MV-4-11 (cell line): ENCODE measurements around the gene HP1BP3.
"Not testable (repeated sequence)": the region's sequence is repeated elsewhere in the genome, so short reads cannot be mapped to it uniquely, and the experiment has no call there.

Experiments used
- DNase-seq: peaks from one replicate; lab custom pipeline; 2025; lab: John Stamatoyannopoulos, UW

The HP1BP3 gene

DNA sequence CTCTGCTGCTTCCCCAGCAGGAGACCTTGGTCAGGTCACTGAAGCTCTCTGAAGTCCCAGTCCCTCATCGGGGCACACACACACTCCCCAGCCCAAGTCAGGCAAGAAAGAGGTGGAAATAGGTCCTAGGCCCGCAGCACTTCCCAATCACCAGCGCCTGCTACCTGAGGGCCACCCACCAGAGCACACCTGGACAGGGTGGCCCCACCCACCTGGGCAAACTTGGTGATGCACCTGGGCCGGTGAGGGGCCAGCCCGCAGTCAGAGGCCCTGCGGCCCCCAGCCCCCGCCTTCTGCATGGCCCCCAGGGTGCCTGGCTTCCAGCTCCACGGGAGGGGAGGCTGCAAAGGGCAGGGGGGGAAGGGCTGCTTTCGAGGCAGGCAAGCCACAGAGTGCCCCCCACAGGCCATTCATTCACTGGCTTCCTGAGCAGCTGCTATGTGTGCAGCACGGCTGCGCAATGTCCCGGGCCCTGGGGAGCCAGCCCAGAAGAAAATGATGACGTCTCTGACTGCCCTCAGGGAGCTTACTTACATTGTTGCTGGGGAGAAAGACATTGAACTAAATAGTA is 59.3 kb downstream of the HP1BP3 start:
- no peak for DNase-seq

DNA sequence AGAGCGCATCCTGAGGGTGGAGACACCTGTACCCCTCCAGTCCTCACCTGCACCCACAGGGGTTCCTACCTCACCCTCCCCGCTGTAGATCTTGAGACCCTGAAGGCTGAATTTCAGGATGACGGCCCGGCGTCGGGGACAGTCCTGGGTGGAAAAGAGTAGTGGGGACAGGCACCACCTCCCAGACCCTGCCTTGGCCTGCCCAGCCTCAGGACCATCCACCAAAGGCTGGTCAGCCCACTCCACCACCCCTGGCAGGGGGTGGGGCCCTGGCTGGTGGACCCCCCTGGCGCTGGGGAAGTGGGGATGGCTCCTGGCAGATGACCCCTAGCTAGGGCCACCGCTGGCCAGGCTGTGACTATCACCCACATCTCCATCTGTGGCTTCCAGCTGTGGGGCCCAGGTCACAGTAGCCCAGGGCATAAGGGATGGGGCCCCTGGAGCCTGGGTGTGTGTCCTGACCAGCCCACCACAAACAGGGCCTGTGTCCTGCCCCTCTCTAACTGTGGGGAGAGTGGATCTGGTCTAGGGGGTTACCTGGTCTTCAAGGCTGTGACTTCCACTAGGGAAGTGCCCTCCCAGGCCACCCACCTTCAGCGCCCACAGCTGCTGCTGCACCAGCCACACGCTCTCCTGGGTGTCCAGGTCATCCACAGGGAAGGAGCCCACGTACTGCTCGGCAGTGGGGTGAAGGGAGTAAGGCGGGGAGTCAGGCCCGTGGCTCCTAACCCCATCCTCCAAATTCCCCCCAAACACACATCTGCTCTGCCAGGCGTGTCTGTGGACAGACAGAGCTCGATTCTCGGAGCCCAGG is 60.0 kb downstream of the HP1BP3 start:
- no peak for DNase-seq

DNA sequence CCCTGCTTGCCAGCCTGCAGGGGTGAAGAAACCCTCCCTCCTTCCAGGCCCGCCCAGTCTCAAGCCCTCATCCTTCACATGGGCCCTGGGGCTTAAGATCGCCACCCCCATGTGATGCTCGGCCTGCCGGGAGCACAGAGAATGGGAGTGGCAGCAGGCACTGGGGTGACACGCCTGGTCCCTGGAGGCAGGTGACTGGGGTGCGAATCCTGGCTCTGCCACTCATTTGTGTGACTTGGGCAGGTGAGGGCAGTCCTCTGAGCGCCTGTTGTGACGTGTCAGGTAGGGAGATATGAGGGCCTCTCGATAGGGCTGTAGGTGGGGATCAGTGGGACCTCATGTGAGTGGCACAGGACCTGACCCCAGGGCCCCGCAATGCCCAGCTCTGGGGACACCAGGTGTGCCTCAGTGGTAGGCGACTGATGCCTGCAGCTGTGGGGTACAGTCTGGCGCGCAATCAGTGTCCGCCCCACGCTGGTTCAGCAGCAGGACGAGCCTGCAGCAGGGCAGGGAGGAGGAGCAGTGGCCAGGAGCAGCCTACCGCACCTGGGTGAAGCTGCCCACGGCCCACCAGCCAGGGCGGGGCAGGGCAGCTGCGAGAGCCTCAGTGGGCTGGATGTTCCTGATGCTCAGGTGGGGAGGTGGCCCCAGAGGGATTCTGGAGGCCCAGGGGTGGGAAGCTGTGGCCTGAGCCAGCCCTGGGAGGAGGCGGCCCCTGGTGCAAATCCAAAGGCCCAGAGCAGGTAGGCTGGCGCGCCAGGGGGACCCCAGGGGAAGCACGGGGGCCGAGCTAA is 60.8 kb downstream of the HP1BP3 start:
- DNase-seq, result no peak

DNA sequence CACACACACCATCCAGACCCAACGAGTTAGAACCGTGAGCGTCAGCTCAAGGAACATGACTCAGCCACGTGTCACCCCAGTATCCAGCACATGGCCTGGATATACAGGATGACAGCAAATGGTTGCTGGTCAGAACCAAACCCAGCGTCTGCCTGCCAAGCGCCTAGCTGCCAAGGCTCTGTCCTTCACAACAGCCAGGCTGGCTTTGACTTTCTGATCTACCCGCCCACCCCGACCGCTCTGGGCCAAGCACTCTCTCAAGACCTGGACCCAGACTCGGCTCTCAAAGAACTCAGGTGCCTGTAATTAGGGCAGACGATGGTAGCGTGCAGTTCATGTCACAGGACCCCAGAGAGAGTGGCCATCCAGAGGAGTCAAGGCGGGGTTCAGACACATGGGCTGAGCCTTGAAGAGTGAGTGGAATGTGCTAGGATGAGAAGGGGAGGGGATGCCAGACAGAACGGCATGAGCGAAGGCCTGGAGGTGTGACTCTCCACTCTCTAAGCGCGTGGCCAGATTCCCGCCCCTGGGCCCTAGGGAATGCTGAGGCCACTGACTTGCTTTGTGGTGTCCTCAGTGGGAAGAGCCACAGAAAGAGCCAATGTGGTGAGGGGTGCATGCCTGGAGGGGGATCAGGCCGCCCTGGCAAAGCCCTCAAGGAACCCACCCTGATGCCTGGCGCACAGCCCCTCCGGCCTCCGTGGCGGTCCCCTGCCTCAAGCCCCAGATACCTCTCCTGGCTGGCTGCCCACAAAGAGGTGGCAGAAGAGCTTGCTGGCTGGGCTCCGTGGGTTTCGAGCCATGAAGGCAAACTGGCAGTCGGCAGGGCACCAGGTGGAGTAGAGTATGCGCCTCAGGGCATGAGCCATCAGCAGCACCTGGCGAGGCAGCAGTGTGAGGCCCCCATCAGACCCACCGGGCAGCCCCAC is 61.7 kb downstream of the HP1BP3 start:
- DNase-seq, result no peak

DNA sequence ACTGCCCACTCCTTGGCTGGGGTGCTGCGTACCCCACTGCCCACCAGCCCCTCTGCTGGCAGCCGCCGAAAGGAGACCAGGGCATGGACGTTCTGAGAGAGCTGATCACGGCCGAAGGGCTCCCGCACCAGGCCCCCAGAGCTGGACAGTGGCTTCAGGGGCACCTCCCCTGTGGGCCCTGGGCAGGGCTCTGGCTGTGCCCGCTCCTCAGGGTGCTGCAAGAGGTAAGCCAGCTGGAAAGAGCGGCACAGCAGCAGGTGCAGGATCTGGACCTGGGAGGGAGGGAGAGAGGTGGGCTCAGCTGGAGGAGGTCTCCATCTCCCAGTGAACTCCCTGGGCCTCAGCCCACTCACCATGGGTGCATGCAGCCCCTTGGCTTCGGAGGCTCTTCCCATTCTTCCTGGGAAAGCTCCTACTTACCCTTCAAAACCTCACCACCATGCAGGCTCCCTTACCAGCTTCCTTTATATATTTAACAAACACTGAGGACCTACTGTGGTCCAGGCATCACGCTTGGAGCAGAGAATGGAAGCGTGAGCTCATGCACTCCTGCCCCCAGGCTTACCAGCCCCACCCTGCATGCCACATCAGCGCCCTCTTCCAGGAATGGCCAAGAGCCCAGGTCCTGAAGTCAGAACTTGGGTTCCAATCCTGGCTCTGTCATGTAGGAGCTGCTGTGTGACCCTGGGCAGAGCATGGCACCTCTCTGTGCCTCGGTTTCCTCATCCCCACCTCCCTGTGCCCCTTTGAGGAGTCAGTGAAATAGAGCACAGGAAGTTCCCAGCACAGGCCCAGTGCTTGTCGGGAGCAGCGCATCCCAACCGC is 62.5 kb downstream of the HP1BP3 start:
- no peak for DNase-seq

DNA sequence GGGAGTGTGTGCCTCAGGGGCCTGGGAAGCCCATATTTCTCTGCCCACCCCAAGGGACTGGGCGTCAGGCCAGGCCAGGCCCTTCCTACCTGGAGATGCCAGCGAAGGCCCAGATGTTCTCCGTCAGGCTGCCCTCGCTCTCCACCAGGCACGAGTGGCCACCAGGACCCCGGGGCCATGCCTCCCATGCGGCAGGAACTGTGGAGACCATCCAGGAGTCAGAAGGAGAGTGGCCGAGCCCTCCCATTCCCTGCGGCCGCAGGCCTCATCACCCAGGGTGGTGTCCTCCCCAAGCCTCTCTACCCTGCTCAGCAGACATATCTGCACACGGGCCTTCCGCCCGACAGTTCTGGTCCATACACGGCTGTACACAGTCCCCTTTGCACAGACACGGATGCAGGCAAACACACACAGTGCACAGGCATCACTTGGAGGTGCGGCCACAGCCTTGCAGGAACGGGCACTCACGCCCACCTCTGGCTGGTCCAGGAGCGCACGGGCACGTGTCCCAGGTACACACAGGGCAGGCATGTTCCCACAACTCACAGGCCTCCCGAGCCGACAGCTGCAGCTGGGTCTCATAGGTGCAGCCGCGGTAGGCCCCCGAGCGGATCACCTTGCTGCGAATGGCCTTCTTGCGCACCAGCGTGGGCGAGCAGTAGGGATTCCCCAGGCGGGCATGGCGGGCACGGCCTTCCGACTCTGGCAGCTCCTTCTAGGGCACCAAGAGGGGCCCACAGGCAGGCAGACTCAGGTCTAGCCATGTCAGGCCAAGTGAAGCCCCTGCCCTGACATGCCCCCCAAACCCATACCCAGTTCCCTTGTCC is 63.4 kb downstream of the HP1BP3 start:
- DNase-seq, result no peak

DNA sequence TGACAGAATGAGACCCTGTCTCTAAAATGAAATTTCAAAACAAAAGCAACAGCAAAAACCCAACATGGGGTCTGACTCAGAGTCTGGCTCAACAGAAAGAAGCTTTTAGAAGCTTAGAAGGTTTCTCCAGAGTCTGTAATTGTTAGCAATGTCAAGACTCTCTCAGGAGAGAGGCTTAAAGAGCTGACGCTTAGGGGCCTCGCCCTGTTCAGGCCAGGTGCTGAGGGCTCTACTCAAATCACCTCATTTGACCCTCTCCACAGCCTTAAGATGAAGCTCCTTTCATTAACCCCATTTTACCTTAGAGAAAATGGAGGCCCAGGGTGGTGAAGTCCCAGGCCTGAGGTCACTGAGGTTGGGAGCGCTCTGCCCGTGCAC is 64.0 kb downstream of the HP1BP3 start:
- DNase-seq, result no peak

DNA sequence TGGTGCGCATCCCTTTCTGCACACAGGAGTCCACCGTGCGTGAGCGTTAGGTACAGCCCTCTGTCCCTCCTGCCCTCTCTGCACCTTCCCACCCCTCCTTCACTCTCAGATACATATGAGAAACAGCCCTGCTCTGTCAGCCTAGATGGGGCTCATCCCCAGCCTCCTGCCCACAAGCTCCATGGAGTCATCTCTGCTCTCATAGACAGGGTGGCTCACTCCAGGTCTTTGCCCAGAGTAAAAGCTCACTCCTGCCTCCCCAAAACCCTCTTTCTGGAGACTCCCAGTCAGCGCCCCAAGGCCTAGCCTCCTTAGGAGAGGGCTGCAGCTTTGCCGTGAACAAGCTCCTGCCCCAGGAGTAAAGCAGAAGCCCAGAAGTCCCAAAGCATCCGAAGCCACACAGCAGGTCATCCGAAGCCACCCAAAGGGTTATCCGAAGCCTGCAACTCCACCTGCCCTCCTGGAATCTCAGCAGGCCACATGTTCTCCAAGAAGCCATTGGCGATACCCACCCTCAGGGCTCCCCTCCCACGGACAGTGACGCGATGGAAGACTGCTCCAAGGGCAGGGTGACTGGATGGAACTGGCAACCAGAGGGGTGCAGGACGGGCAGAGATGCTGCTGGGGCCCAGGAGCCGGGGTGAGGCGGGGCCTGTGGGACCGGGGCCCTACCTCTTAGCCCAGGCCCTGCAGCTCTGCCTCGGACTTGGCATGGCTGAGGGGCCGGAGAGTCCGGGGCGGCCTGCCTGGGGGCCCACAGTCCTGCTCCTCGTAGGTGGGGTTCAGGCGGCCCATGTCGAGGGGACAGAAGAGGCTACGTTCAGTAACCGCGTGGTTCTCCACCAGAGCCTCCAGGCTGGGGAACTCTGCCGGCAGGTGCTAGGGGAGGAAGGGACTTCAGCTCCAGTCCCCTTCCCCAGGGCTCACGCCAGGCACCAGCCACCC is 65.7 kb downstream of the HP1BP3 start:
- no peak for DNase-seq

DNA sequence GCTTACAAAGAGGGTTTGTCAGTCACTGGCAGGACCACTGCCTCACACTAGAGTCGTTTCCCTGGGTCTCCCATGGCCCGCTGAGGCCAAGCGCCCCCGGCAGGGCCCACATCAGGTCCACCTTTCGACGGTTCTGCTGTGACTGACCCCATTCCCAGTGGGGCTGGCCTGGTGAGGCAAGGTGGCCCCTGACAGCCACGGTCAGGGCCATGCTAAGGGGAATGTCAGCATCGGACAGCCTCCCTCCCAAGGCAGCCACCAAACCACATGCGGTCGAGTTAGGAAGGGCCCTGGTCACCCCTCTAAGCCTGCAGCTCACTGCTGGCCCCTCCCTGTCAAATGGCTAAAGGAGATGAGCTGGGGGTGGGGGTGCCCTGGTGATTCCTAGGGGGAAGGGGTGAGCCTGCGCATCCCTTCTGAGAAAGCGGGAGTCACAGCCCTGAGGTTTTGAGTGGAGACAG is 66.4 kb downstream of the HP1BP3 start:
- no peak for DNase-seq

DNA sequence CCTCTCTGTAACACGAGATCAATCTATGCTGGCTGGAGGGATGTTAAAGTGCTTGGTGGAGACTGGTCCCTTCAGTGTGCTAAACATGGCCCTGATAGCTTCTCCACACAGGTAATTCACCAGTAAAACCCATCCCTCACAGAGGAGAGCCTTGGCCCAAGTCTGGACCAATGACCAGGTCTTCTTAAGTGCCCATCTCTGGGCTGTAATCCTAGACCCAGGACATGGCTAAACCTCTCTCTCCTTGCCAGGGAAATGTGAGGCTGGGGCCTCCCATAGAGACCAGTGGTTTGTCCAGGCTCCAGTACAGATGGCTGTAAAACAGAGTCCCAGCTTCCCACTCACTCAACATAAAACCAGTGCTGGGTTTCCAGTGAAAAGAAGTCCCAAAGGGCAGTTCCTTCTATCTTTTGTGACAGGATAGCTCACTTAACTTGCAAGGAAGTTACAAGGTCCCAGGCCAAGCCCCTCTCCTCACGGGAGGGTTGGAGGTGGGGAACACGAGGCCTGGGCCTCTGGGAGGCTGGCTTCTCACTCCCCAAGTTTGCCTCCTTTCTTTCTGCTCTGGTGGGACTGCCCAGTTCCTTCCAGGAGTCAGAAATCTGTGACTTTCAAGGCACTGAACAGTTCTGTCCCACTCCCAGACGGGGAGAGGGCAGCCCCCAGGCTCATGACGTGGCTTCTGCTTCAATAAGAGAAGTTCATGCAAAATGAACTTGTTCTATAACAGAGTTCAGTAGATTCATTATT is 67.1 kb downstream of the HP1BP3 start:
- no peak for DNase-seq

DNA sequence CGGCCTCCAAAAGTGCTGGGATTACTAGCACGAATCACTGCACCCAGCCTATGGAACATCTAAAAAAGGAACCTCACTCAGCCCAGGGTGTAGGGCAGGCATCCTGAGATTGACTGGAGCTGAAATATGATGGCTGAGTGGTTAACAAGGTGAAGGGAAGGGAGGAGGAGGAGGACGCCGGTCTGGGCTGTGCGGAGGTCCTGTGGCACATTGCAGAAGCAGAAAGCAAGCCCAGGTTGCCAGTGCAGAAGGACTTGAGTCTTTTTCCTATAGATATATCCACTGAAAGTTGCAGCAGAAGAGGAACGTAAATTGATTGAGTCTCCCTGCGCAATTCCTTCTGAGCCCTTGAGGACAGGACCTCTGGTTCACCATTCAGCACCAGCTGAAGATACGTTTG is 67.8 kb downstream of the HP1BP3 start:
- DNase-seq, result no peak

DNA sequence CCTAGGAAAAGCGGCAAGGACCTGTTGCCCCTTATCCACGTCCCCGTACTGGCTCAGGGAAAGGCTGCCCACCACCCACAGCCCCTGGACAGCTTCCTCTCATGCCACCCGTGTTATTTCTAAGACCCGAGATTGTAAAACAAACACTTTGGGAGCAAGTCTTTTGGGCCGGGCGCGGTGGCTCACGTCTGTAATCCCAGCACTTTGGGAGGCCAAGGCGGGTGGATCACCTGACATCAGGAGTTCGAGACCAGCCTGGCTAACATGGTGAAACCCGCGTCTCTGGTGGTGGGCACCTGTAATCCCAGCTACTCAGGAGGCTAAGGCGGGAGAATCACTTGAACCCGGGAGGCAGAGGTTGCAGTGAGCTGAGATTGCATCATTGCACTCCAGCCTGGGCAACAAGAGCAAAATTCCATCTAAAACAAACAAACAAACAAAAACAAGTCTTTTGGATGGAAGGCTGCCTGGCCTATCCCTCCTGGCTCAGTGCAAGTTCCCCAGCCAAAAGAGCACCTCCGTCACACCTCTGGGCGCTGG is 68.7 kb downstream of the HP1BP3 start:
- DNase-seq, result not testable (repeated sequence)

DNA sequence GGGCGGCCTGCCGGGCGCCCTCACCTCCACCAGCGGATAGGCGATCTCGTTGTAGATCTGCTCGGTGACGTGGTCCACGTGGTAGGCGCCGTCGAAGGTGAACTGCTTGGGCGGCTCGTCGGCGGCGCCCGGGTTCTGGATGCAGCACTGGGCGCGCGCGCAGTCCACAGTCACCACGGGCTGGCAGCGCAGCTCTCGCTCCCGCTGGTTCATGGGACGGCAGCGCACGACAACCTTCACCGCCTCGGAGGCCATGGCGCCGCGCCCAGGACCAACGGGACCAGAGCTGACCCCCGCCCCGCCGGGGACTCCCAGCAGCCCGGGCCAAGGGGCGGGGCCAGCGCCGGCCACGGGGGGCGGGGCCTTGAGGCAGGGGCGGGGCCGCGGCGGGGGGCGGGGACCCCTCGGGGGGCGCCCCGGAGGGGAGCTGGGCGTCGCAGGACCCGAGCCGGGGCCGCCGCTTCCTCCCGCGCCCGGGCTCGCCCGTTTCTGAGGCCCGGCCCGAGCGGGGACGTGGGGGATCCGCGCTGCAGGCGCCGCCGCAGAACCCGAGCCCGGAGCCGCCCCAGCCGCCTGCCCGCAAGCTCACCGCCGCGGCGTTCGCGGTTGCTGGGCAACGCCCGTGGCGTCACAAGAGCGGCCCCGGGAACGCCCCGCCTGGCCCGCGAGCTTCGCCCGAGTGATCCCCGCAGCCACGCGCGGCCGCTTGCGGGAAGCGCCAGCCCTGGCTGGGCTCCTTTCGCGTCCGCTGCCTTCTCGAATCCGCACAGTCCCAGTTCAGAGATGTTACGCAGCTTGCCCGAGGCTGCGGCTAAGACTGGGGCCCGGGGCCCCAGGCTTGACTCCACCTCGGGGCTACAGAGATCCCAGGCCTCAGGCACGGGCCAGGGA is 69.4 kb downstream of the HP1BP3 start, which contains the start of gene KIF17:
Gene KIF17, minus strand, starts transcription at position 556 of the 891 bp plus-strand sequence. Its CDS starts 301 bp downstream, at position 255.
- peak; percentile 42 for DNase-seq

DNA sequence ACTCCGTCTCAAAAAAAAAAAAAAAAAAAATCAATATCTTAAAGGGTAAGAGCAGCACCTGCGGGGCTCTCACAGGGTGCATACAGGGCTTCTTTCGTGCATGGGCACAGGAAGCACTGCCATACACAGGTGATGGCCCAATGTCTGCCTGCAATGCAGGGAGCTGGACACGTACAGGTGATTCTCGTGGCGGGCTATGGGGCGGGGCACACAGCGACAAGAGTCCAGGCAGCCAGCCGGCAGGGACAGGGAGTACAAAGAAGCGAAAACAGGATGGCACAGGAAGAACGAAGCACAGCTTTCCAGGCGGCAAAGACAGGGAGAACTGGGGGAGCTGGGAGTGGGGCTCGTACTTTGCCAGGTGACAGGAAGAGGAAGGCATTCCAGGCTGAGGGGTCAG is 70.9 kb downstream of the HP1BP3 start:
- no peak for DNase-seq

DNA sequence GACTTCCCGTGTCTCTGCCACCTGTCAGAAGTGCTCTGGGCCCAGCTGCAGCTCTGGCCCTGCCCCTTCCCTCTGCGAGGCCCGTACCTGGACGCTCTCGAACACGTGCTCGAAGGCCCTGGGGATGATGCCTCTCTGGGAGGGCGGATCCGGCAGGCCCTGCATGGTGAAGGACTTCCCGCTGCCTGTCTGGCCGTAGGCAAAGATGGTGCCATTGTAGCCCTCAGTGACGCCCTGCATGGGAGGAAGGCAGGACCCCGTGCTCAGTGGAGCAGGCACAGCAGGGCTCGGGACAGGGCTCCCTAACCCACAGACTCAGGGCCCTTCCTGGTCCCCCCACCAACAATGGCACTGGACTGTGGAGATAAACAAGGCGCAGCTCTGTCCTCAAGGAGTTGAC is 71.7 kb downstream of the HP1BP3 start:
- DNase-seq, result no peak

DNA sequence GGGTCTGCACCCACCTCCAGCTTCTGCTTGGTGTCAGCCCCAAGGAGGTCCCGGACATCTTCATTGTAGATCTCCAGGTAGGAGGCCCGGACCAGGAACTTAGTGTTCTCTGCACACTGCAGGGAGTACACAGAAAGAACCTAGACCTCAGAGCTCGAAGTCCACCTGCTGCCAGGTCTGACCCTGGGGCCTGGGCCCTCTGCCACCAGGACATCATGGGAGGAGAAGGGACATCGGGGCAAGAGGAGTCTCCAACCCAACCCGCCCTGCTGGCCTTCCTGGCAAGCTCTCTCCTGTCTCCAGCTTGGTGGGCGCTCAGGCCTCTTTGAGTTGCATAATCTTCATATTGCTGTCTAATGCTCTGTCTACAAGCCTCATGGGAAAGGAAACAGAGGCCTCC is 73.7 kb downstream of the HP1BP3 start:
- no peak for DNase-seq

DNA sequence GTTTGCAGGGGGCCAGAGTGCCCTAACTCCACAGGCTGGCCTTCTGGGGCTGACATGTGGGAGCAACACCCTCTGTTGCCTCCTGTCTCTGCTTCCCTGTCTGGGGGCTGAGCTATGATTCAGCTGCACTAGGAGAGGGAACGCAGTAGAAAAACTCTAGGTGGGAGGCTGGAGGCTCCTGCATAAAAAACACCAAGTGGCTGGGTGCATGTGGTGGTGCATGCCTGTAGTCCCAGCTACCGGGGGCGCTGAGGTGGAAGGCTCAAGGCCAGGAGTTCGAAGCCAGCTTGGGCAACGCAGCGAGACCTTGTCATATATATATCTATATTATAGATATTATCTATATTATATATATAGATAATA is 74.9 kb downstream of the HP1BP3 start:
- DNase-seq, result no peak
